Measurements from ENCODE around the gene GNAS-AS1. TPM values are rescaled to one million over a fixed set of nuclear protein-coding genes. Genes with fewer than 3 reads are reported as not detected.

GNAS-AS1 gene
- total and polyA plus RNA-seq, 10 of the 15 experiments (the other 5 are each of a cell fraction or from before 2014, with no cell fraction given): 0.06 to 2.7 (median 1.2) TPM

DNA sequence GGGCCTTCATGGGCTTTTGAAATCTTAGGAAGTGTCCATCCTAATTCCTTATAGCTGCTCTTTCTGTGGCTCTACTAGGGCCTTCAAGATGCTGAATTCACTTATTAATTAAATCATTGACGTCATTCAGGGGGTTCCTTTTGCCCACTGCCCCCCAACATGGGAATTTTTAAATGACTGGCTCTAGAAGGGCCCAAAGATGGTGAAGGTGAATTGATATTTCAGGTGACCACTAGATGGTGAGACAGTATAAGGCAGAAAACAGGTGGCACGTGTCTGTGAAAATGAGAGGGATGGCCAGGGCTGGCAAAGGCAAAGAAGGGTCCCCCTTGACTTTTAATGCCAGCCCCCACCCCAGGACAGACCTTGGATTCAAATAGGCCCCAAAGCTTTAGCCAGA, 13.6 kb upstream of the GNAS-AS1 start (continued):
- TF ChIP-seq, protein P1, sequence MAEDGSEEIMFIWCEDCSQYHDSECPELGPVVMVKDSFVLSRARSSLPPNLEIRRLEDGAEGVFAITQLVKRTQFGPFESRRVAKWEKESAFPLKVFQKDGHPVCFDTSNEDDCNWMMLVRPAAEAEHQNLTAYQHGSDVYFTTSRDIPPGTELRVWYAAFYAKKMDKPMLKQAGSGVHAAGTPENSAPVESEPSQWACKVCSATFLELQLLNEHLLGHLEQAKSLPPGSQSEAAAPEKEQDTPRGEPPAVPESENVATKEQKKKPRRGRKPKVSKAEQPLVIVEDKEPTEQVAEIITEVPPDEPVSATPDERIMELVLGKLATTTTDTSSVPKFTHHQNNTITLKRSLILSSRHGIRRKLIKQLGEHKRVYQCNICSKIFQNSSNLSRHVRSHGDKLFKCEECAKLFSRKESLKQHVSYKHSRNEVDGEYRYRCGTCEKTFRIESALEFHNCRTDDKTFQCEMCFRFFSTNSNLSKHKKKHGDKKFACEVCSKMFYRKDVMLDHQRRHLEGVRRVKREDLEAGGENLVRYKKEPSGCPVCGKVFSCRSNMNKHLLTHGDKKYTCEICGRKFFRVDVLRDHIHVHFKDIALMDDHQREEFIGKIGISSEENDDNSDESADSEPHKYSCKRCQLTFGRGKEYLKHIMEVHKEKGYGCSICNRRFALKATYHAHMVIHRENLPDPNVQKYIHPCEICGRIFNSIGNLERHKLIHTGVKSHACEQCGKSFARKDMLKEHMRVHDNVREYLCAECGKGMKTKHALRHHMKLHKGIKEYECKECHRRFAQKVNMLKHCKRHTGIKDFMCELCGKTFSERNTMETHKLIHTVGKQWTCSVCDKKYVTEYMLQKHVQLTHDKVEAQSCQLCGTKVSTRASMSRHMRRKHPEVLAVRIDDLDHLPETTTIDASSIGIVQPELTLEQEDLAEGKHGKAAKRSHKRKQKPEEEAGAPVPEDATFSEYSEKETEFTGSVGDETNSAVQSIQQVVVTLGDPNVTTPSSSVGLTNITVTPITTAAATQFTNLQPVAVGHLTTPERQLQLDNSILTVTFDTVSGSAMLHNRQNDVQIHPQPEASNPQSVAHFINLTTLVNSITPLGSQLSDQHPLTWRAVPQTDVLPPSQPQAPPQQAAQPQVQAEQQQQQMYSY (CRISPR knock-in tag; IDR thresholded peaks at IDR 0.05): no peak
- TF ChIP-seq STAT3 (IDR thresholded peaks at IDR 0.05; ENCODE audit: low read depth, low read length): no peak
- TF ChIP-seq HDGF (IDR thresholded peaks at IDR 0.05): no peak
- TF ChIP-seq NR2C1 (IDR thresholded peaks at IDR 0.05): no peak
- TF ChIP-seq POLR2A (IDR thresholded peaks at IDR 0.05; ENCODE audit: low read depth, low read length): no peak
- TF ChIP-seq MXI1 (IDR thresholded peaks at IDR 0.05; ENCODE audit: low read depth, low read length): no peak
- no peak for TF ChIP-seq JUNB (IDR thresholded peaks at IDR 0.05)

DNA sequence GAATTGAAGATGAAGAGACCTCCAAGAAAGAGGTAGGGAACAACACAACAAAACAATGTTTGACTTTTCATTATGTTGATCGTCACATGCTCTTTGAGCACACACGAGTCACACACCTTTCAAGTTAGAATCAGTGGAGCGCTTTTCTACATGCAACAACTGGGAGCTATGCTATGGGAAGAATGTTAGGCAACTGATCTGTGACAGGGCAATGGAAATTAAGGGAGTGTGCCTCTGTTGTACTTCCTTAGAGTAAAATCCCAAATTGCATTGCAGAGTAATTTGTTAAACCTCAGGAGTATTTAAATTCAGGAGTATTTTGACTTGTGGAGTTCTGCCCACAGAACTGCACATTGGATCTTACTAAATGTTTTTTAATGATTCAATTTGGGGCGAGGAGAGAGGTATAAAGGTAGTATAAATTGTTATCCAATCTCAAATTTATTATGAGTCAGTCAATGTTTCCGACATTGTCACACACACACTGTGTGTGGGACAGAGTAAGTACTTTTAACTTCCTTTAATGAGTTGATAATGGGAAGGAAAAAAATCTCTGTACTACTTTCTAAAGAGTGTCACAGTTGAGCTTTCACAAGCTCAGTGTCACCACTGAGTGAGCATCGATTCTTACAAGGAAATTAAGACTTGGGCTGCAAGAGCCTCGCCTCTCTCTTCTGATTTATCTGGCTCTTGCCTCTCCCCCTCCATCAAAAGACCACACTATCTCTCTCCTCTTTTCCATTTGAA, 12.5 kb upstream of the GNAS-AS1 start:
- BruUV-seq (replicated peaks): no TSS peak
- H2AFZ ChIP-seq (ENCODE audit: control insufficient read depth, low read depth, low read length): no peak overlapping the region
- SMC1A ChIA-PET (ENCODE audit: uncharacterized antibody, unreplicated experiment): interaction anchor here (0.6 to 3.9 kb wide), 6 partner anchors 204 to 385 kb away, joined by 3 to 13 read pairs (median 4); no protein-coding TSS in a partner anchor
- no peak overlapping the region for H3K9ac ChIP-seq (ENCODE audit: control insufficient read depth, insufficient read depth, low read length)
- H3K79me2 ChIP-seq (ENCODE audit: control insufficient read depth, insufficient read depth, low read length): no peaks in the 10 kb centered on the region
- no peaks in the 10 kb centered on the region for H3K4me1 ChIP-seq (ENCODE audit: control insufficient read depth, insufficient read depth, low read length)
- H3K27ac ChIP-seq (ENCODE audit: control insufficient read depth, insufficient read depth): no peak overlapping the region
- ATAC-seq: no peak
- H3K9me3 ChIP-seq (replicated peaks; ENCODE audit: control insufficient read depth, insufficient read depth, low read length): no peaks in the 10 kb centered on the region
- H3K27me3 ChIP-seq (replicated peaks in 1 of 2; ENCODE audit: control insufficient read depth in 2 of 2, insufficient read depth in 2 of 2, low read length in 1 of 2): no peaks in the 10 kb centered on the region
- intact Hi-C loops (cut with micrococcal nuclease; ENCODE audit: unreplicated experiment) (loop anchor here (5.0 kb wide), 1 partner anchor 224 kb away; no protein-coding TSS in a partner anchor), in situ Hi-C loops (cut with MboI) (loop anchor here (10.0 kb wide), 1 partner anchor 632 kb away; no protein-coding TSS in a partner anchor)
- H3K4me3 ChIP-seq: no peak overlapping the region
- RAD21 ChIA-PET (ENCODE audit: unreplicated experiment): interaction anchor here (0.7 to 1.1 kb wide), 2 partner anchors 11 to 44 kb away, joined by 3 read pairs; no protein-coding TSS in a partner anchor
- H4K20me1 ChIP-seq (ENCODE audit: control insufficient read depth, insufficient read depth): no peaks in the 10 kb centered on the region
- 39% methylated on average over 7 of the region's 7 CpGs for WGBS (ENCODE audit: insufficient coverage, insufficient replicate concordance, low lambda C conversion rate, missing lambda C conversion rate)
- no peak overlapping the region for H3K4me2 ChIP-seq (ENCODE audit: control insufficient read depth, insufficient read depth)
- CTCF ChIA-PET: interaction anchor here (0.7 to 2.9 kb wide), 9 partner anchors 12 to 632 kb away, joined by 3 to 19 read pairs (median 3); partner anchors contain the start of gene GNAS-AS1
- no peak for DNase-seq (ENCODE audit: low read depth, low spot score)
- FAIRE-seq: no peak
- H3K36me3 ChIP-seq (ENCODE audit: control insufficient read depth in 2 of 2, insufficient read depth in 2 of 2, low read length in 1 of 2): no peaks in the 10 kb centered on the region
- POLR2A ChIA-PET: no interaction called here
- TF ChIP-seq EZH2 (IDR thresholded peaks at IDR 0.05; ENCODE audit: borderline replicate concordance, control insufficient read depth, low read depth, low read length): no peak
- no peak for TF ChIP-seq NFYB (IDR thresholded peaks at IDR 0.05; ENCODE audit: insufficient read depth, low read depth, low read length)
- TF ChIP-seq CBX5 (IDR thresholded peaks at IDR 0.05; ENCODE audit: low read depth): no peak
- TF ChIP-seq, protein P1 (CRISPR knock-in tag; IDR thresholded peaks at IDR 0.05): no peak
- no peak for TF ChIP-seq RELB (IDR thresholded peaks at IDR 0.05; ENCODE audit: low read depth)
- no peak for TF ChIP-seq CREM (IDR thresholded peaks at IDR 0.05; ENCODE audit: low read depth)
- TF ChIP-seq ASH2L (IDR thresholded peaks at IDR 0.05; ENCODE audit: borderline replicate concordance, low read depth): no peak
